ENCODE data around the gene MTREX.

MTREX gene

DNA sequence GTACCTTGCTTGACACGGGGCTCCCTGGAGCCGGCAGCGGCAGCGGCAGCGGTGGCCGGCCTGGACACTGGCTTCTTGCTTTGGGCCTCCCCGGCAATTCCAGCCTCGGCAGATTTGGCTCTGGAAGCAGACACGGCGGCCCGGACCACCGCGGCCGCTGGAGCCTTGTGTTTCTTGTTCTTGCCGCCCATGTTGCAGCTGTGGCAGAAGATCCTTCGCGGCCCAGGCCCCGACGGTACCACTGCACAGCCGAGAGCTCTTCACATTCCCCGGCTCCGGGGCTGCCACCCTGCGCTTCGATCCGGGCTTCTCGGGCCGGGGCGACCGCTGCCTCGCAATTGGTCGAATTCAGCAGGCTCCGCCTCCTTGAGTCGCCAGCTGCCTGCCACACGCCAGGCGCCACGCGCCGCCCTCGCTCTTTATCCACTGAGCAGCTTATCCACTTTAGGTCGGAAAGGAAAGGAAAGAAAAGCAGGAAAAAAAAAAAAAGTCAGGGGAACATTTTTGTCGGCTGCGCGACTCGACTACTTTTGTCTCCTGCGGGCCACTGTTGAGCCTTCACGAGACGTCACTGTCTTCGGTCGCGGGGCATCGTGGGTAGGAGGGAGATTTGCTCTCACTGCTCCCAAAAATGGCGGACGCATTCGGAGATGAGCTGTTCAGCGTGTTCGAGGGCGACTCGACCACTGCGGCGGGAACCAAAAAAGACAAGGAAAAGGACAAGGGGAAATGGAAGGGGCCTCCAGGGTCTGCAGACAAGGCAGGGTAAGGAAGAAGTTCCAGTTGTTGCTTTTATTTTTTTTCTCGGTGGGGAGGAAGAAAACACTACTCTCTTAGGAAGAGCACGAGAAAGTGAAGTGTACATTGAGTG is at the start of gene MTREX, which contains the start of gene DHX29:
TSS of gene MTREX (plus strand) at position 607 of the 871 bp plus-strand sequence. CDS start at position 632, 25 bp downstream.
TSS of gene DHX29 (minus strand) at position 312 of the 871 bp plus-strand sequence. CDS start at position 191, 121 bp downstream.
- DNase-seq (ENCODE audit: low spot score), result peak; percentile 90
- H3K4me1 Mint-ChIP-seq (ENCODE audit: low read depth), result peaks cover 17% of the 10 kb centered on the region
- H3K27ac Mint-ChIP-seq, result no peak within 1 kb of the TSS
- H3K9me3 Mint-ChIP-seq, result no peaks in the 10 kb centered on the region
- no peaks in the 10 kb centered on the region for H3K27me3 Mint-ChIP-seq (ENCODE audit: low read depth)
- peaks cover 19% of the 10 kb centered on the region for H3K36me3 Mint-ChIP-seq (ENCODE audit: low read depth)
- no peak within 1 kb of the TSS for H3K4me3 Mint-ChIP-seq

DNA sequence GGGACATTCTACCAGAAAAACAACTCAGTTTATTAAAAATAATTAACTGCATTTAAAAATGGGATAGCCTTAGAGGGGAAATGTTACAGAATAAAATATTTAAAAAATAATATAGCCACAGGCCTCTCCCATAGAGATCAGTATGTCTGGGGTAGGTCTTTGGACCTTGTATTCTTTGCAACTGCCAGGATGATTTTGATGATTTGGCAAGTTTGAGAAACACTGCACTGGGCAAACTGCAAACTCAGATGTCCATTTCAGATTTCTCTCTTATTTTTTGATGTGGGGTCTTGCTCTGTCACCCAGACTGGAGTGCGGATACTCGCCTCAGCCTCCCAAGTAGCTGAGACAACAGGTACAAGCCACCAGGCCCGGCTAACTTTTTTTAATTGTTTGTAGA is 49.5 kb upstream of the MTREX start:
- Mint-ChIP-seq H3K4me1 (ENCODE audit: low read depth) (no peaks in the 10 kb centered on the region), H3K9me3 (no peaks in the 10 kb centered on the region), H3K4me3 (no peak overlapping the region), H3K27me3 (ENCODE audit: low read depth) (no peaks in the 10 kb centered on the region), H3K36me3 (ENCODE audit: low read depth) (peaks cover 38% of the 10 kb centered on the region), H3K27ac (no peak overlapping the region)
- DNase-seq (ENCODE audit: low spot score), result no peak

GRCh38 chr5:55276771-55277170 is 31.0 kb upstream of the MTREX start:
- DNase-seq (ENCODE audit: low spot score), result no peak

DNA sequence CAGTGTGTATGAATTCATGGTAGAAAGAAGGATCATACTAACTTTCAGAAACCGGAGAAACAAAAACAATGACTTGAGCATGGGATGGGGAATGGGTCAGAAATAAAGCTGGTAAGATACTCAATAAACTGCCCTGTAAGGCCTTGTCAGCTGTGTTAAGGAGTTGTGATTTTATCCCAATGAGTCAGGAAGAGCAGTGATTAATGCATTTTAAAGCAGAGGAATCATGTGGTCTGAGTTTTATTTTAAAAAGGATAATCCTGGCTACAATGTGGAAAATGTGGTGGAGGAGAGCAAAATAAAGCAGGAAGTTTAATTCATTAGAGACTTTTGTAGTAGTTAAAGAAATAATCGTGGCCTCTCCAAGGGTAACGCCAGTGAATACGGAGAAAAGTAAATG is 29.0 kb upstream of the MTREX start:
- no peaks in the 10 kb centered on the region for H3K9me3 Mint-ChIP-seq
- H3K27ac Mint-ChIP-seq, result peak overlapping the region; percentile 38
- no peak overlapping the region for H3K4me3 Mint-ChIP-seq
- H3K4me1 Mint-ChIP-seq (ENCODE audit: low read depth), result peaks cover 2% of the 10 kb centered on the region
- peaks cover 35% of the 10 kb centered on the region for H3K36me3 Mint-ChIP-seq (ENCODE audit: low read depth)
- DNase-seq (ENCODE audit: low spot score), result no peak
- no peaks in the 10 kb centered on the region for H3K27me3 Mint-ChIP-seq (ENCODE audit: low read depth)

More at GRCh38 chr5:55276771-55277170, 31.0 kb upstream of the MTREX start:
- Mint-ChIP-seq H3K4me3 (no peak overlapping the region), H3K36me3 (ENCODE audit: low read depth) (peaks cover 40% of the 10 kb centered on the region), H3K9me3 (no peaks in the 10 kb centered on the region), H3K27ac (no peak overlapping the region), H3K27me3 (ENCODE audit: low read depth) (no peaks in the 10 kb centered on the region), H3K4me1 (ENCODE audit: low read depth) (peaks cover 2% of the 10 kb centered on the region)

GRCh38 chr5:55286411-55286933 is 21.3 kb upstream of the MTREX start:
- DNase-seq (ENCODE audit: low spot score), result no peak
- no peak overlapping the region for H3K4me3 Mint-ChIP-seq
- no peak overlapping the region for H3K27ac Mint-ChIP-seq
- no peaks in the 10 kb centered on the region for H3K9me3 Mint-ChIP-seq
- peaks cover 26% of the 10 kb centered on the region for H3K36me3 Mint-ChIP-seq (ENCODE audit: low read depth)
- H3K4me1 Mint-ChIP-seq (ENCODE audit: low read depth), result no peaks in the 10 kb centered on the region
- no peaks in the 10 kb centered on the region for H3K27me3 Mint-ChIP-seq (ENCODE audit: low read depth)

- Mint-ChIP-seq H3K27ac (no peak overlapping the region), H3K27me3 (ENCODE audit: low read depth) (no peaks in the 10 kb centered on the region), H3K36me3 (ENCODE audit: low read depth) (peaks cover 46% of the 10 kb centered on the region), H3K4me3 (no peak overlapping the region), H3K4me1 (ENCODE audit: low read depth) (no peaks in the 10 kb centered on the region), H3K9me3 (no peaks in the 10 kb centered on the region)
- no peak for DNase-seq (ENCODE audit: low spot score)
Observed at GRCh38 chr5:55289808-55290207, 18.0 kb upstream of the MTREX start.

DNA sequence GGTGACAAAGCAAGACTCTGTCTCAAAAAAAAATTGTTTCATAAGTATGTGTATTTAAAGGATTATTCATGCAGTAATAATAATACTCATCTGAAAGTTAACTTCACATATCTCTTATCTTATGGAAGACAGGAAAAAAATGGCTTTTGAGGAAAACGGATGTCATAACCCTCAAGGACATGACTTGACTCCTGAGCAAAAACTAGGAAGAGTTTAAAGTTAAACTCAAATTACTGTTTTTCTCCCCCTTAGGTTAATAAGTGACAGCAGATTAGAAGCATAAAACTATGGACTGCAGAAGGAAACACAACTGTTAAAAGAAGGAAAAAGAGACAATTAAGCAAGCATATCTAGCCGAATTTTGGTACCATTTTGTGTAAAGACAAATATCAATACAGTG is 16.8 kb upstream of the MTREX start:
- Mint-ChIP-seq H3K27me3 (ENCODE audit: low read depth) (no peaks in the 10 kb centered on the region), H3K27ac (no peak overlapping the region), H3K4me1 (ENCODE audit: low read depth) (no peaks in the 10 kb centered on the region), H3K9me3 (no peaks in the 10 kb centered on the region), H3K4me3 (no peak overlapping the region), H3K36me3 (ENCODE audit: low read depth) (peaks cover 55% of the 10 kb centered on the region)
- no peak for DNase-seq (ENCODE audit: low spot score)

DNA sequence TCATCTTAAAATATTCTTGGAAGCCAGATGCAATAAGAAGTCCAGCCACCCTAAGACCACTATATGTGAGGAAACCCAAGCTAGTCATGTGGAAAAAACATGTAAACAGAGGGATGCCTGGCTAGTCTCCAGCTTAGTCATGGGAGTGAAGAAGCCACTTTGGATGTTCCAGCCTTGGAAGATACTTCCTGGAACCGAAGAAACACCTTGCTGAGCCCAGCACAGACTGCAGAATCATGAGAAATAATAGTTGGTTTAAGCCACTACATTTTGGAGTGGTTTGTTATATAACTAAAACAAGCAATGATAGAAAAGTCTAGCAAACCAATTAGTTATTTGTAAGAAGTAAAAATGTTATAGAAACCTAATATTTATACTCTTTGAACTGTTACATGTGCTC is 12.9 kb upstream of the MTREX start:
- H3K4me1 Mint-ChIP-seq (ENCODE audit: low read depth), result no peaks in the 10 kb centered on the region
- H3K36me3 Mint-ChIP-seq (ENCODE audit: low read depth), result peaks cover 55% of the 10 kb centered on the region
- no peak for DNase-seq (ENCODE audit: low spot score)
- H3K27ac Mint-ChIP-seq, result no peak overlapping the region
- no peaks in the 10 kb centered on the region for H3K27me3 Mint-ChIP-seq (ENCODE audit: low read depth)
- no peaks in the 10 kb centered on the region for H3K9me3 Mint-ChIP-seq
- no peak overlapping the region for H3K4me3 Mint-ChIP-seq

DNA sequence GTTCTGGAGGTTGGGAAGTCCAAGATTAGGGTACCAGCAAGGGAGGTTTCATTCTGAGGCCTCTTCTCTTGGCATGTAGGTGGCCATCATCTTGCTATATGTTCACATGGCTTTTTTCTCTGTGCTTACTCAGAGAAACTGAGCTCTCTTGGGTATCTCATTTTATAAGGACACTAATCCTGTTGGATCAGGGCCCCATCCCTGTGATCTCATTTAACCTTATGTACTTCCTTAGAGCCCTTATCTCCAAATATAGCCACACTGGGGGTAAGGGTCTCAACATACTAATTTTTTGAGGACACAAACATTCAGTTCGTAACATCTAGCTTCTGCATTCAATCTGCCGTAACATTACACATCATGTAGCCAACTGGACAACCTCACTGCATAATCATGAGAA is 6.9 kb upstream of the MTREX start:
- peaks cover 5% of the 10 kb centered on the region for H3K4me1 Mint-ChIP-seq (ENCODE audit: low read depth)
- H3K9me3 Mint-ChIP-seq, result no peaks in the 10 kb centered on the region
- DNase-seq (ENCODE audit: low spot score), result no peak
- no peaks in the 10 kb centered on the region for H3K27me3 Mint-ChIP-seq (ENCODE audit: low read depth)
- no peak overlapping the region for H3K27ac Mint-ChIP-seq
- peaks cover 32% of the 10 kb centered on the region for H3K36me3 Mint-ChIP-seq (ENCODE audit: low read depth)
- H3K4me3 Mint-ChIP-seq, result no peak overlapping the region

DNA sequence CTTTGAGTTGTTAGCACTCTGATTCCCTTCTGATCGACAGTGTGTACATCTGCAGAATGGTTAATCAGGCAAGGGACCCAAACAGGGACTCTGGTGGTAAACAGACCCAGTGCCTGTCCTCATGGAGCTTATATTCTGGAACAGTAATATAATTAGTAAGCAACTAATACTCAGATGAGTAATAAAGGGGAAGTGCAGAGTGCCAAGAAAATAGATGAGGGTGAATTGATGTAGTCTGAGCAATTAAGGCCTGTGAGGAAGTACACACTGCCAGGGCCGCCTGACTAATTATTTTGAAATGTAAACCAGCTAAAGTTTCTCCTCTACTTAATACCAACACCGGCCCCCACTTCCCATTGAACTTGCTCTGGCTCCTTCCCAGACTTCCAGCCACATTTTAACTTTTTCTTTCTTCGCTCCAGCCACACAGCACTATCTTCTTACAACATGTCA is 4.5 kb upstream of the MTREX start:
- no peak for DNase-seq (ENCODE audit: low spot score)
- Mint-ChIP-seq H3K36me3 (ENCODE audit: low read depth) (peaks cover 24% of the 10 kb centered on the region), H3K4me1 (ENCODE audit: low read depth) (peaks cover 5% of the 10 kb centered on the region), H3K4me3 (no peak overlapping the region), H3K27ac (no peak overlapping the region), H3K27me3 (ENCODE audit: low read depth) (no peaks in the 10 kb centered on the region), H3K9me3 (no peaks in the 10 kb centered on the region)

DNA sequence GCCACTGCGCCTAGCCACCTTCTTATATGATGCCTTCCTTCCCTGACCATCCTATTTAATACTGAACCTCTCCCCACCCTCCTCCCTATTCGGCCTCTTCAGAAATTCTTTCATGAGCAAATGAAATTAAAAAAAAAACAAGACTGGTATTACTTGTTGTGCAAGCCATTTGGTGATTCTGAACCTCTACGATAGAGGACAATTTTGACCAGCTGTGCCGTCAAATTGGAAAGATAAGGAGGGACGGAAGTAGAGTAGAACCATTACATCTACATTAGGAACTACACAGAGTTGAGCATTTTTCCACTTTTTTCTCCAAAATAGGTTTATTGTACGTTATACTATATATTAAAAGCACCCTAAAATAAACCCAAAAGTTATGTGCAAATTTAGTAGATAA is 3.2 kb upstream of the MTREX start:
- no peaks in the 10 kb centered on the region for H3K27me3 Mint-ChIP-seq (ENCODE audit: low read depth)
- H3K36me3 Mint-ChIP-seq (ENCODE audit: low read depth), result peaks cover 21% of the 10 kb centered on the region
- peaks cover 5% of the 10 kb centered on the region for H3K4me1 Mint-ChIP-seq (ENCODE audit: low read depth)
- DNase-seq (ENCODE audit: low spot score), result no peak
- H3K9me3 Mint-ChIP-seq, result no peaks in the 10 kb centered on the region
- no peak overlapping the region for H3K27ac Mint-ChIP-seq
- no peak overlapping the region for H3K4me3 Mint-ChIP-seq

DNA sequence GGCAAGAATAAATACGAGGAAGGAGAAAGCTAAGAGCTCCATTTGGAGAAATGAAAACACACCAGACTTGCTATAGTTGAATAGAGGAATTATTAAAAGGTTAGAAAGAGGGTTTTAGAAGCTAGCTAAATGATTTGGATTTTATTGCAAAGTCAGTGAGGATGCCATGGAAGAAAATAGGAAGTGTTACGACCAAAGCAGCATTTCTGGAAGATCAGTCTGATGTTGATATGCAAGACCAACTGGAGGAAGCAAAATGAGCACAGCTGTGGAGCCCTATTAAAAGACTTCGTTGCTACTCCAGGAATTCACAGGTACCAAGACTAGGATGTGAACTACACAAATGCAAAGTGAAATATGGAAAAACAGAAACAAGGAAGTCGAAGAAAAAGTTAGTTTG is 2.4 kb upstream of the MTREX start:
- no peak overlapping the region for H3K4me3 Mint-ChIP-seq
- no peaks in the 10 kb centered on the region for H3K27me3 Mint-ChIP-seq (ENCODE audit: low read depth)
- DNase-seq (ENCODE audit: low spot score), result no peak
- no peak overlapping the region for H3K27ac Mint-ChIP-seq
- H3K4me1 Mint-ChIP-seq (ENCODE audit: low read depth), result peaks cover 5% of the 10 kb centered on the region
- peaks cover 21% of the 10 kb centered on the region for H3K36me3 Mint-ChIP-seq (ENCODE audit: low read depth)
- H3K9me3 Mint-ChIP-seq, result no peaks in the 10 kb centered on the region

DNA sequence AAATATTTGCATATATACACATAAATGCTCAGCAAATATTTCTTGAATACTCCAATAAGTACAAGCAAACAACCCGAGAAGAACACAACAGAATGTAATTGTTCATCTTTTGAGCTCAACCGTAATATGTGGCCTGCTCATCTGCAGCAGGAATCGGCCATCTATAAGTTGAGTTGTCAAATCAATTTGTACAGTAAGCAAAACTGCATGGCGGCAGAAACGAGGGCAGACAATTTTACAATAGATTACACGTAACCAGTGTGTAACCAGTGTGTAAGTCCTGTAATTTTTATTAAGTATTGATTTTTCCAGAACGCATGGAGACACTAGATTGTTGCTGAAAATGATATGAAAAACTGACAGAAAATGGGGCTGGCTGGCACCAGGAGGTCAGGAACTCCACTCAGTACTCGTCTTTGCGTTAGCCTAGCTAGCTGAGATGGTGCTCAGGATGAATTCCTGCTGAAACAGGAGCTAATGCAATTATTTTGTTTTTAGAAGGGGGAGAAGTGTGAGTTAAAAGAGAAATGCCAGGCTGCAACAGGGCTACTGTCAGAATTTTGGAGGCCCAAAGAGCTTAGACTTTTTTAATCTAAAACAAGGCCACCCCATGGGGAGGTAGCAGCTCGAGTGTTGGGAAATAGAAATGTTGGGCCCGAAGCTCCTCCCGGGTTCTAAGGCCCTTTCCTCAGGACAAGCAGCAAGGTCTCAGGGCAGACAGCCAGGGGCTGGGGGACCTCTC is 977 bp upstream of the MTREX start:
- no peaks in the 10 kb centered on the region for H3K27me3 Mint-ChIP-seq (ENCODE audit: low read depth)
- H3K36me3 Mint-ChIP-seq (ENCODE audit: low read depth), result peaks cover 22% of the 10 kb centered on the region
- H3K4me3 Mint-ChIP-seq, result no peak overlapping the region
- H3K27ac Mint-ChIP-seq, result no peak overlapping the region
- peaks cover 11% of the 10 kb centered on the region for H3K4me1 Mint-ChIP-seq (ENCODE audit: low read depth)
- no peaks in the 10 kb centered on the region for H3K9me3 Mint-ChIP-seq
- DNase-seq (ENCODE audit: low spot score), result no peak

DNA sequence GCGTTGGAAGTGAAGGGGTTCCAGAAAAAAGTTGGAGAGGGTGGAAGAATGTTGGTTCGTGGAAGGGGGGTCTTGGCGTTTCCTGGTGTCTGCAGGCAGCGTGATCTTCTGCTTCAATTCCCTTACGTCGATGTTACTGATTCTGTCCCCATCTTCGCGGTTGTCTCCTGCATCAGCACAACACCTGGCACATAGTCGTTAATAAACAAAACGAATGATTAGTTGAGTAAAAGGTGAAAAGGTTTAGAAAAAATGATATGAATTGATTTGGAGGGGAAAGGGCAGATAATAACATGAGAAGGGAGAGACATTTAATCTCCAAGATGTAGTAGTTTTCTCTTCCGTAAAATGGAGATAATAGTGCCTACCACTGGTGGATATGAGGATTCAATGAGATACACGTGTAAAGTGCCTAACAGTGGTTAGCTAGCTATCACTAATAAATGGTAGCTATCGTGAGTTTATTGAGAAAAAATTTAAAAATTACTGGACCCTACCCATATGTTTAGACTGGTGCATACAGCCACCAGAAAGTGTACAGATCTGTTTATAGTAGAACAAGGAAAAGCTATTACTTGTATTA is 556 bp downstream of the MTREX start:
- H3K9me3 Mint-ChIP-seq, result no peaks in the 10 kb centered on the region
- DNase-seq (ENCODE audit: low spot score), result no peak
- no peak overlapping the region for H3K27ac Mint-ChIP-seq
- H3K36me3 Mint-ChIP-seq (ENCODE audit: low read depth), result peaks cover 18% of the 10 kb centered on the region
- no peaks in the 10 kb centered on the region for H3K27me3 Mint-ChIP-seq (ENCODE audit: low read depth)
- H3K4me3 Mint-ChIP-seq, result no peak overlapping the region
- H3K4me1 Mint-ChIP-seq (ENCODE audit: low read depth), result peaks cover 17% of the 10 kb centered on the region
